Measurements from ENCODE around the gene DCAF10. TPM values are rescaled to one million over a fixed set of nuclear protein-coding genes. Genes with fewer than 3 reads are reported as not detected.

Gene DCAF10
- total and polyA plus RNA-seq, 4 donors = 9.7 to 22.2 (median 15.3) TPM

DNA sequence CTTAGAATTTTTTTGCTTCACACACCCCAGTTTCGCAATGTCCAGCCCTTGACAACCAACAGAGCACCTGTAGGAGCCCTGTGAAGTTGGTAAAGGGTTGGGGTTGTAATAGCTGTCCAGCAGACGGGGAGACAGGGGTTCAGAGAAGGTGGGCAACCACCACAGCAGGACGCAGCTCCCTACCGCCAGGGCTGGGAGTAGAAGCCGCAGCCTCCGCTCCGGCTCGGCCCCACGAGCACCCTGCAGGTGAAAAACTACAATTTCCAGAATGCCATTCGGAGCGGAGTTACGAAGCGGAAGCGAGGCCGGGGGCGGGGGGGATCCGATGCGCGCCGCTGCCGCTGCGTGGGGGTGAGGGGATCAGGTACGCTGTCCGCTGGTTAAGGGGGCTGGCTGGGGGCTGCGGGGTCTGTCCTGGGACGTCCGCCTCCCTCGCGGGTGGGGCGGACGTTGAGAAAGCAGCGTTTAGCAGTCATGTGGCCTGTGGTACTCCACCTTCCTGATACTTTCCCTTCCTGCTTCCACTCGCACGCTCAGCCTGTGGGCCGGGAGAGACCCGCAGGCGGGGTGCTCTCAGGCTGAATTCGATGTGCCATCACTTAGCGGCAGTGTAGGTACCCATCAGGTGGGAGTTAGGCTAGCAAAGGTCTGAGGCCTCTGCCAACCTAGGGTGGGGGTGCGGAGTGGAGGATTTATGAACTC, 47.0 kb upstream of the DCAF10 start, which contains the start of gene TRMT10B:
Gene TRMT10B (plus strand): TSS at position 317 of the 702 bp plus-strand sequence. CDS start 8,127 bp downstream, outside the sequence.
- Histone ChIP-seq H3K9me3 (ENCODE audit: control insufficient read depth in 4 of 4, low read length in 3 of 4) (no peaks in the 10 kb centered on the region), H3K9ac (ENCODE audit: low read depth in 1 of 2, low read length in 2 of 2) (peak within 1 kb of the TSS; percentile 17 to 90), H3K36me3 (ENCODE audit: control insufficient read depth in 4 of 4, insufficient read depth in 3 of 4, low read depth in 1 of 4, low read length in 3 of 4) (no peaks in the 10 kb centered on the region), H3K4me1 (ENCODE audit: control insufficient read depth in 4 of 4, insufficient read depth in 4 of 4, low read length in 3 of 4) (peaks cover 2 to 13% (median 8%) of the 10 kb centered on the region in 4 donors), H3K4me3 (ENCODE audit: low read depth in 1 of 3, low read length in 3 of 3) (peak within 1 kb of the TSS; percentile 74 to 99 (median 75)), H3K27me3 (ENCODE audit: control insufficient read depth in 4 of 4, insufficient read depth in 4 of 4, low read length in 3 of 4) (no peaks in the 10 kb centered on the region), H3K27ac (ENCODE audit: low read depth in 1 of 2, low read length in 2 of 2) (peak within 1 kb of the TSS; percentile 42 to 83)
- DNase-seq (ENCODE audit: low spot score) = peak; percentile 68
- TF ChIP-seq, protein P1, sequence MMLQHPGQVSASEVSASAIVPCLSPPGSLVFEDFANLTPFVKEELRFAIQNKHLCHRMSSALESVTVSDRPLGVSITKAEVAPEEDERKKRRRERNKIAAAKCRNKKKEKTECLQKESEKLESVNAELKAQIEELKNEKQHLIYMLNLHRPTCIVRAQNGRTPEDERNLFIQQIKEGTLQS (IDR thresholded peaks at IDR 0.05) = no peak
- peak; percentile 31 for TF ChIP-seq REST (IDR thresholded peaks at IDR 0.05)
- TF ChIP-seq TAF1 (conservative IDR thresholded peaks at IDR 0.05) = no peak
- peak; percentile 30 to 83 for TF ChIP-seq GABPA (IDR thresholded peaks at IDR 0.05 in 1 of 2, conservative IDR thresholded peaks at IDR 0.05 in 1 of 2)
- TF ChIP-seq NR2F2 (IDR thresholded peaks at IDR 0.05) = no peak
- no peak for TF ChIP-seq RXRA (IDR thresholded peaks at IDR 0.05)
- peak; percentile 13 for TF ChIP-seq YY1 (IDR thresholded peaks at IDR 0.05)
- no peak for TF ChIP-seq FOXA2 (IDR thresholded peaks at IDR 0.05)
- TF ChIP-seq RAD21 (IDR thresholded peaks at IDR 0.05) = peak in 1 of 2 donors; percentile 14
- TF ChIP-seq FOXA1 (IDR thresholded peaks at IDR 0.05) = no peak
- TF ChIP-seq EGR1 (IDR thresholded peaks at IDR 0.05; ENCODE audit: low read depth in 2 of 2) = no peak
- no peak for TF ChIP-seq JUND (IDR thresholded peaks at IDR 0.05)
- peak; percentile 11 for TF ChIP-seq CTCF (IDR thresholded peaks at IDR 0.05; ENCODE audit: low read depth, low read length, missing input control)
- TF ChIP-seq HNF4G (IDR thresholded peaks at IDR 0.05) = no peak
- no peak for TF ChIP-seq SP1 (IDR thresholded peaks at IDR 0.05)
- no peak for TF ChIP-seq HNF4A (conservative IDR thresholded peaks at IDR 0.05)
- TF ChIP-seq MAX (IDR thresholded peaks at IDR 0.05) = no peak
- TF ChIP-seq ZBTB33 (IDR thresholded peaks at IDR 0.05) = no peak
- 2% methylated on average over 40 of the region's 40 CpGs for WGBS

Measured in liver (tissue), 9 donors.